ENCODE data around the gene IDH3G.

Gene IDH3G

GRCh38 chrX:153816831-153817690, 22.9 kb upstream of the IDH3G start:
- DNase-seq (ENCODE audit: low read depth in 2 of 2) = peak in 1 of 2 donors; percentile 15

- DNase-seq (ENCODE audit: low read depth in 2 of 2) = no peak
Observed at GRCh38 chrX:153814591-153815315, 20.6 kb upstream of the IDH3G start.

GRCh38 chrX:153813161-153813560, 19.0 kb upstream of the IDH3G start:
- DNase-seq (ENCODE audit: low read depth in 2 of 2) = no peak

GRCh38 chrX:153812220-153812619, 18.0 kb upstream of the IDH3G start:
- no peak for DNase-seq (ENCODE audit: low read depth in 2 of 2)

- DNase-seq (ENCODE audit: low read depth in 2 of 2) = no peak
Observed at GRCh38 chrX:153807976-153808375, 13.8 kb upstream of the IDH3G start.

GRCh38 chrX:153806999-153807575, 12.9 kb upstream of the IDH3G start:
- no peak for DNase-seq (ENCODE audit: low read depth in 2 of 2)

GRCh38 chrX:153805436-153805835, 11.3 kb upstream of the IDH3G start:
- no peak for DNase-seq (ENCODE audit: low read depth in 2 of 2)

GRCh38 chrX:153804621-153805020, 10.4 kb upstream of the IDH3G start:
- no peak for DNase-seq (ENCODE audit: low read depth in 2 of 2)

- no peak for DNase-seq (ENCODE audit: low read depth in 2 of 2)
Observed at GRCh38 chrX:153804100-153804595, 10.0 kb upstream of the IDH3G start.

GRCh38 chrX:153803211-153804099, 9.3 kb upstream of the IDH3G start:
- no peak for DNase-seq (ENCODE audit: low read depth in 2 of 2)

- DNase-seq (ENCODE audit: low read depth in 2 of 2) = no peak
Observed at GRCh38 chrX:153802513-153803045, 8.4 kb upstream of the IDH3G start.

GRCh38 chrX:153801669-153802068, 7.5 kb upstream of the IDH3G start:
- DNase-seq (ENCODE audit: low read depth in 2 of 2) = no peak

- DNase-seq (ENCODE audit: low read depth in 2 of 2) = no peak
Observed at GRCh38 chrX:153800746-153801145, 6.6 kb upstream of the IDH3G start.

GRCh38 chrX:153800177-153800722, 6.1 kb upstream of the IDH3G start:
- DNase-seq (ENCODE audit: low read depth in 2 of 2) = no peak

- no peak for DNase-seq (ENCODE audit: low read depth in 2 of 2)
Observed at GRCh38 chrX:153799326-153799725, 5.2 kb upstream of the IDH3G start.

- no peak for DNase-seq (ENCODE audit: low read depth in 2 of 2)
Observed at GRCh38 chrX:153797415-153798015, 3.3 kb upstream of the IDH3G start.

GRCh38 chrX:153794897-153795816, 982 bp upstream of the IDH3G start:
- DNase-seq (ENCODE audit: low read depth in 2 of 2) = no peak

- no peak for DNase-seq (ENCODE audit: low read depth in 2 of 2)
Observed at GRCh38 chrX:153793291-153793690, 884 bp downstream of the IDH3G start.

- no peak for DNase-seq (ENCODE audit: low read depth in 2 of 2)
Observed at GRCh38 chrX:153792368-153792767, 1.8 kb downstream of the IDH3G start.
